ENCODE results near the gene YLPM1. TPM values are rescaled to one million over a fixed set of nuclear protein-coding genes. Genes with fewer than 3 reads are reported as not detected.
A peak's percentile ranks its signal among the peaks of the same experiment; 100 is the strongest.

YLPM1 gene
- total RNA-seq = 10 to 100 TPM; 38.7 to 95.4 (median 47.5) TPM

- Histone ChIP-seq H3K4me3 (peak within 1 kb of the TSS; percentile 74 to 96 (median 92)), H3K27ac (peak within 1 kb of the TSS; percentile 88 to 94), H3K4me1 (replicated peaks in 1 of 2) (peaks cover 22 to 24% of the 10 kb centered on the region in 2 donors)
- ATAC-seq (replicated peaks in 6 of 8) = peak; percentile 95 to 97 (median 96)
- 0 to 10% (median 0%) methylated on average over 1 to 28 of the region's 76 CpGs for WGBS, 10 experiments
- in situ Hi-C loops (cut with MboI; ENCODE audit: low pct_unique_long_range_greater_than_20kb in 2 of 9, low sequenced_read_pairs in 9 of 9, unreplicated experiment in 9 of 9) = no loop called here
These were observed at the start of gene YLPM1 for GRCh38 chr14:74762917-74763802. TSS of gene YLPM1 (plus strand) at chr14:74763316. CDS start at chr14:74763490, 174 bp downstream.

DNA sequence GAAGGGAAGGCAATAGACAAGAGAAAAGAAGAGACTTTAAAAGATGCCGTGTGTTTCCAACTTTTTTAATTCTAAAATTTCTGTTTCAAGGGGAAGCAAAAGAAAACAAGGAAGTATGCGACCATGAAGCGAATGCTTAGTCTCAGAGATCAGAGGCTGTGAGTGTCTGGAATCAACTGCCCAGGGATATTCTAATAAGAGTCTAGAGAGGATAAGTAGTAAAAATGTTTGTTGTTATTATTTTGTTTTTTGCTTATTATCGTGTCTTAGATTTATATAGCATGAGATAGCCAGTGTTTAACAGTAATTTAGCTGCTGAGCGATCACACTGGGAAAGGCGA lies 49.8 kb upstream of the YLPM1 start:
- H3K4me1 ChIP-seq (replicated peaks in 1 of 2) = peaks cover 5 to 19% of the 10 kb centered on the region in 2 donors
- peak in 3 of 8 experiments; percentile 7 to 13 (median 7) for ATAC-seq (replicated peaks in 6 of 8)
- 2 to 50% (median 14%) methylated on average over 2 to 6 of the region's 6 CpGs for WGBS, 10 experiments
- H3K27ac ChIP-seq = peak overlapping the region; percentile 64 to 77
- peak overlapping the region; percentile 59 to 99 (median 63) for H3K4me3 ChIP-seq
- in situ Hi-C loops (cut with MboI; ENCODE audit: low pct_unique_long_range_greater_than_20kb in 2 of 9, low sequenced_read_pairs in 9 of 9, unreplicated experiment in 9 of 9) = no loop called here

DNA sequence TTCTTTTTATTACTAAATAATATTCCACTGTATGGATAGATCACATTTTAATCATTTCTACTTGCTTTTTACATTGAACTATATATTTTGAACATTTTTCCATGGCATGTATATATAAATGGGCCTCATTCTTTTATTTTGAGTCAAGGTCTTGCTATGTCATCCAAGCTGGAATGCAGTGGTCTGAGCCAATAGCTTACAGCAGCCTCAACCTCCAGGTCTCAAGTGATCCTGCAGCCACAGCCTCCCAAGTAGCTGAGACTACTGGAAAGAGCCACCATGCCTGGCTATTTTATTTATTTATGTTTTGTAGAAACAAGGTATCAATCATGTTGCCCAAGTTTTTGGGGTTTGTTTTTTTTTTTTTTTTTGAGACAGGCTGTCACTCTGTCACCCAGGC lies 42.6 kb upstream of the YLPM1 start:
- in situ Hi-C loops (cut with MboI; ENCODE audit: low pct_unique_long_range_greater_than_20kb in 2 of 9, low sequenced_read_pairs in 9 of 9, unreplicated experiment in 9 of 9) = no loop called here
- Histone ChIP-seq H3K4me1 (replicated peaks in 1 of 2) (no peaks in the 10 kb centered on the region), H3K27ac (no peak overlapping the region), H3K4me3 (no peak overlapping the region)
- no peak for ATAC-seq (replicated peaks in 6 of 8)

DNA sequence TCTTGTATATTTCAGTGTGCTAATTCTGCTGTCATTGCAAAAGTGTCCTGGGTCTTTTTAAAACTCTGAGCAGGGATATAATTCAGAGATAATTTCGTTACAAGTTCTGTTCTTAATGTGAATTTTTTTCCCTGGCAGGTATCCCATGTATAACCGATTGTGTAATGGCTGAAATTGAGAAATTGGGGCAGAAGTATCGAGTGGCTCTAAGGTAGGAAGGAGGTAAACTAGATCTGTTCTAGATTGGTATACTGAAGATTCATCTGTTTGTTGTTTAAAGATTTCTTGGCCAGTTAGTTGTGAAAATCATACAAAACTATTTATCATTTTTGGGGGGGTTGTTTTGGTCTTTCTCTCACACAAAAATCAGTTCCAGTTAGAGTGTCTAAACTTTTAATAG lies 40.0 kb upstream of the YLPM1 start:
- in situ Hi-C loops (cut with MboI; ENCODE audit: low pct_unique_long_range_greater_than_20kb in 2 of 9, low sequenced_read_pairs in 9 of 9, unreplicated experiment in 9 of 9) = no loop called here
- no peaks in the 10 kb centered on the region for H3K4me1 ChIP-seq (replicated peaks in 1 of 2)
- no peak overlapping the region for H3K27ac ChIP-seq
- no peak overlapping the region for H3K4me3 ChIP-seq
- 65 to 100% (median 84%) methylated on average over 1 to 3 of the region's 3 CpGs; no CpG with 5 or more reads in 1 of the 10 experiments for WGBS, 10 experiments
- no peak for ATAC-seq (replicated peaks in 6 of 8)

DNA sequence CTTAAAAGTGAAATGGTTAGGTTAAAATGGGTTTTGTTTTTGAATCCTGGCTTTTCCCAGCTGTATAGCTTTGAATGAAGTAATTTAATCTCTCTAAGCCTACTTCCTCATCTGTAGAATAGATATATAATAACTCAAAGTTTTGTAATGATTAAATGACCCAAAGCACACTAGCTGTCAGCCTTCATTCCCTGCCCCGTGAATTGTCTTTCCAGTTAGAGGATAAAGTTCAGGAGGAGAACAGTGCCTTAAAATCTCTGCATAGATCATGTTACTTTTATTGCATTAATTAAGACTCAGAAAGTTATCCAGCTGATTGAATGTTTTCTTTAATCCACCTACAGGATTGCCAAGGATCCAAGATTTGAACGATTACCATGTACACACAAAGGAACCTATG lies 30.7 kb upstream of the YLPM1 start:
- WGBS, 10 experiments = 75 to 100% (median 100%) methylated on average over 1 to 2 of the region's 2 CpGs; no CpG with 5 or more reads in 1 of the 10 experiments
- no peak overlapping the region for H3K4me3 ChIP-seq
- H3K27ac ChIP-seq = no peak overlapping the region
- ATAC-seq (replicated peaks in 6 of 8) = no peak
- no peaks in the 10 kb centered on the region for H3K4me1 ChIP-seq (replicated peaks in 1 of 2)
- in situ Hi-C loops (cut with MboI; ENCODE audit: low pct_unique_long_range_greater_than_20kb in 2 of 9, low sequenced_read_pairs in 9 of 9, unreplicated experiment in 9 of 9) = no loop called here

DNA sequence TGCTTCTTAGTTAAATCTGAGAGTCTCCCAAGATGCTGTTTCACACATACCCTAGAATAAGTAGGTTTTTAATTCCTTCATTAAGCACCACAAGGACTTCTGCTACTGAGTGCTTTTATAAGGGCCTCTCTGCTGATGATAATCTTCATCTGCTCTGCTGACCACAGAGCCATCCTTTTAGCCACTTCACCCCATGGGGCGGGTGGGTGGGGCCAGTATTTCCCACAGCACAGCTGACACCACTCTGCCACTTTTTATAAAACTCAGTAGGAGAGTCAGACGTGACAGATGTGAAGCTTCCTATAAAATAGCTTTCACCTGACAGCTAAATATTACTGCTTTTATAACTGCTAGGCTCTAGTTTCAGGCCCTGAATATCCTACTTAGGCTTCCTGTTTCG lies 29.9 kb upstream of the YLPM1 start:
- ATAC-seq (replicated peaks in 6 of 8) = no peak
- no peaks in the 10 kb centered on the region for H3K4me1 ChIP-seq (replicated peaks in 1 of 2)
- H3K27ac ChIP-seq = no peak overlapping the region
- H3K4me3 ChIP-seq = no peak overlapping the region
- in situ Hi-C loops (cut with MboI; ENCODE audit: low pct_unique_long_range_greater_than_20kb in 2 of 9, low sequenced_read_pairs in 9 of 9, unreplicated experiment in 9 of 9) = no loop called here
- 73 to 100% (median 100%) methylated on average over 1 to 3 of the region's 3 CpGs; no CpG with 5 or more reads in 5 of the 10 experiments for WGBS, 10 experiments

DNA sequence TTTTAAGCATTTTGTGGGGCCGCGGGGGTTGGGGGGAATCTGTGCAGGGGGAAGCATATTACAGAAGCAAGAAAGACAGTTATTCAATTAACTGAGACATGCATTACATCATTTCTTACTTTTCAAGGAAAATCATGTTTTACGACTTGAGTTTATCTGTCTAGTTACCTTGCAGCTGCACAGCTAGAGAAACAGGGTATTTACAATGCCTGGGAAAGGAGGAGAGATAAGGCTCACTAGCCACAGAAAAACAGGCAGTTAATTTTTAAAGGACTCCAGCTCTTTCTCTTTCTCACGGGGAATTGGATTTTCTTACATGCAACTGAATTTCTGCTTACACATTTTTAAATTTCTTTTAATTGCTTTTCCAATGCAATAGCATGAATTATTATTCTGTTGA lies 28.0 kb upstream of the YLPM1 start:
- H3K27ac ChIP-seq = no peak overlapping the region
- WGBS, 10 experiments = 70 to 100% (median 90%) methylated on average over 1 to 4 of the region's 4 CpGs; no CpG with 5 or more reads in 4 of the 10 experiments
- no peak overlapping the region for H3K4me3 ChIP-seq
- no peaks in the 10 kb centered on the region for H3K4me1 ChIP-seq (replicated peaks in 1 of 2)
- in situ Hi-C loops (cut with MboI; ENCODE audit: low pct_unique_long_range_greater_than_20kb in 2 of 9, low sequenced_read_pairs in 9 of 9, unreplicated experiment in 9 of 9) = no loop called here
- ATAC-seq (replicated peaks in 6 of 8) = no peak

- H3K4me3 ChIP-seq = no peak overlapping the region
- in situ Hi-C loops (cut with MboI; ENCODE audit: low pct_unique_long_range_greater_than_20kb in 2 of 9, low sequenced_read_pairs in 9 of 9, unreplicated experiment in 9 of 9) = no loop called here
- H3K4me1 ChIP-seq (replicated peaks in 1 of 2) = no peaks in the 10 kb centered on the region
- 67 to 100% (median 90%) methylated on average over 1 to 3 of the region's 4 CpGs; no CpG with 5 or more reads in 1 of the 10 experiments for WGBS, 10 experiments
- peak in 2 of 8 experiments; percentile 46 to 64 for ATAC-seq (replicated peaks in 6 of 8)
- H3K27ac ChIP-seq = no peak overlapping the region
These were observed 25.3 kb upstream of the YLPM1 start for GRCh38 chr14:74737753-74738325.

- Histone ChIP-seq H3K4me3 (no peak overlapping the region), H3K4me1 (replicated peaks in 1 of 2) (no peaks in the 10 kb centered on the region), H3K27ac (no peak overlapping the region)
- no peak for ATAC-seq (replicated peaks in 6 of 8)
- in situ Hi-C loops (cut with MboI; ENCODE audit: low pct_unique_long_range_greater_than_20kb in 2 of 9, low sequenced_read_pairs in 9 of 9, unreplicated experiment in 9 of 9) = no loop called here
- WGBS, 10 experiments = 90 to 100% (median 97%) methylated on average over 2 to 8 of the region's 8 CpGs
These were observed 23.7 kb upstream of the YLPM1 start for GRCh38 chr14:74739293-74740030.

GRCh38 chr14:74747237-74747636 lies 15.9 kb upstream of the YLPM1 start:
- WGBS, 10 experiments = 67 to 100% (median 81%) methylated on average over 1 to 2 of the region's 2 CpGs; no CpG with 5 or more reads in 5 of the 10 experiments
- ATAC-seq (replicated peaks in 6 of 8) = no peak
- in situ Hi-C loops (cut with MboI; ENCODE audit: low pct_unique_long_range_greater_than_20kb in 2 of 9, low sequenced_read_pairs in 9 of 9, unreplicated experiment in 9 of 9) = no loop called here
- no peak overlapping the region for H3K27ac ChIP-seq
- no peak overlapping the region for H3K4me3 ChIP-seq
- no peaks in the 10 kb centered on the region for H3K4me1 ChIP-seq (replicated peaks in 1 of 2)

DNA sequence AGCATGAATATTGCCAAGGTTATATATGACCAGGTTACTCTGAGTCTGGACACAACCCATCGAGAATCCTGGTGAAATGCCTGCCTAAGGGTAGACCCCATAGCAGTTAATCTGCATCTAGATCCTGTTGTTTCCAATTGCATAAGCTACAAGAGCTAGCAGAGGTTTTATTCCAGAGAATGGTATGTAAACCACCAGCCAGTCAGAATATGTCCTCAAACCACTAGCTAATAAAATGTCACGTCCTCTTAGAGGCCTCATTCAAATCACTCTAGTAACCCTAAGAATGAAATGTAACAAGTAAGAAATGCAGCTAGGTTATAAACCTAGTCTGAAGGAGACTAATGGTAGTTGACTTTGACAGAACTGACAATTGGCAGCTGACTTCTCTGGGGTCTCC lies 9.0 kb upstream of the YLPM1 start:
- ATAC-seq (replicated peaks in 6 of 8) = no peak
- no peak overlapping the region for H3K4me3 ChIP-seq
- H3K4me1 ChIP-seq (replicated peaks in 1 of 2) = no peaks in the 10 kb centered on the region
- 14 to 83% (median 67%) methylated on average over 1 to 2 of the region's 2 CpGs; no CpG with 5 or more reads in 3 of the 10 experiments for WGBS, 10 experiments
- no peak overlapping the region for H3K27ac ChIP-seq
- in situ Hi-C loops (cut with MboI; ENCODE audit: low pct_unique_long_range_greater_than_20kb in 2 of 9, low sequenced_read_pairs in 9 of 9, unreplicated experiment in 9 of 9) = no loop called here

DNA sequence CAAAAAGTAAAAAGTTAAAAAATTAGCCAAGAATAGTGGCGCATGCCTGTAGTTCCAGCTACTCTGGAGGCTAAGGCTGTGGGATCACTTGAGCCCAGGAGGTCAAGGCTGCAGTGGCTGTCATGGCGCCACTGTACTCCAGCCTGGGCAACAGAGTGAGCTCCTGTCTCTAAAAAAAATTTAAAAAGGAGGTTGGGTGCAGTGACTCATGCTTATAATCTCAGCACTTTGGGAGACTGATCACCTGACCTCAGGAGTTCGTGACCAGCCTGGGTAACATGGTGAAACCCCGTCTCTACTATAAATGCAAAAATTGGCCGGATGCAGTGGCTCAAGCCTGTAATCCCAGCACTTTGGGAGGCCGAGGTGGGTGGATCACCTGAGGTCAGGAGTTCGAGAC lies 8.2 kb upstream of the YLPM1 start:
- 83 to 100% (median 92%) methylated on average over 1 to 4 of the region's 7 CpGs; no CpG with 5 or more reads in 3 of the 10 experiments for WGBS, 10 experiments
- Histone ChIP-seq H3K27ac (no peak overlapping the region), H3K4me3 (no peak overlapping the region), H3K4me1 (replicated peaks in 1 of 2) (no peaks in the 10 kb centered on the region)
- in situ Hi-C loops (cut with MboI; ENCODE audit: low pct_unique_long_range_greater_than_20kb in 2 of 9, low sequenced_read_pairs in 9 of 9, unreplicated experiment in 9 of 9) = no loop called here
- ATAC-seq (replicated peaks in 6 of 8) = no peak

GRCh38 chr14:74756326-74756725 lies 6.8 kb upstream of the YLPM1 start:
- in situ Hi-C loops (cut with MboI; ENCODE audit: low pct_unique_long_range_greater_than_20kb in 2 of 9, low sequenced_read_pairs in 9 of 9, unreplicated experiment in 9 of 9) = no loop called here
- Histone ChIP-seq H3K4me1 (replicated peaks in 1 of 2) (no peaks in the 10 kb centered on the region), H3K27ac (no peak overlapping the region), H3K4me3 (no peak overlapping the region)
- whole genome bisulfite sequencing, 10 experiments = 43 to 100% (median 71%) methylated on average over 1 of the region's 1 CpG; no CpG with 5 or more reads in 3 of the 10 experiments
- no peak for ATAC-seq (replicated peaks in 6 of 8)
